Measurements from ENCODE around the gene ISG15.
A peak's percentile ranks its signal among the peaks of the same experiment; 100 is the strongest.
"Not testable (repeated sequence)": the region's sequence is repeated elsewhere in the genome, so short reads cannot be mapped to it uniquely, and the experiment has no call there.

Gene ISG15

GRCh38 chr1:975365-975764 lies 37.9 kb upstream of the ISG15 start:
- no peaks in the 10 kb centered on the region for H3K9me2 ChIP-seq (replicated peaks; ENCODE audit: low read depth, low read length)
- H3K4me2 ChIP-seq (ENCODE audit: low read depth, low read length, poor library complexity, severe bottlenecking) = no peak overlapping the region
- H3K9me3 ChIP-seq (ENCODE audit: insufficient read depth, low read depth, low read length) = no peaks in the 10 kb centered on the region
- H3K4me1 ChIP-seq (ENCODE audit: insufficient read depth, low read length, poor library complexity, severe bottlenecking) = peaks cover 4% of the 10 kb centered on the region
- no peaks in the 10 kb centered on the region for H3F3A ChIP-seq (ENCODE audit: low read depth)
- H3K79me2 ChIP-seq (ENCODE audit: insufficient read depth, low read length) = no peaks in the 10 kb centered on the region
- no peak overlapping the region for H3K4me3 ChIP-seq (ENCODE audit: low read length, poor library complexity, severe bottlenecking)
- H2AFZ ChIP-seq (ENCODE audit: low read length) = no peak overlapping the region
- H3K9ac ChIP-seq (ENCODE audit: low read depth, low read length, poor library complexity, severe bottlenecking) = no peak overlapping the region
- no peaks in the 10 kb centered on the region for H3K36me3 ChIP-seq (ENCODE audit: insufficient read depth, low read length)
- H4K20me1 ChIP-seq (ENCODE audit: insufficient read depth, low read length, poor library complexity, severe bottlenecking) = no peaks in the 10 kb centered on the region
- no peak for TF ChIP-seq CTCF (conservative IDR thresholded peaks at IDR 0.05; ENCODE audit: low read length)
- no peak for TF ChIP-seq EZH2phosphoT487 (IDR thresholded peaks at IDR 0.05; ENCODE audit: borderline replicate concordance)
- H3K27me3 ChIP-seq (ENCODE audit: insufficient read depth, low read length, poor library complexity, severe bottlenecking) = no peaks in the 10 kb centered on the region

GRCh38 chr1:975896-976683 lies 37.2 kb upstream of the ISG15 start:
- H3K4me1 ChIP-seq (ENCODE audit: insufficient read depth, low read length, poor library complexity, severe bottlenecking) = peaks cover 4% of the 10 kb centered on the region
- peak; percentile 61 for TF ChIP-seq CTCF (conservative IDR thresholded peaks at IDR 0.05; ENCODE audit: low read length)
- TF ChIP-seq EZH2phosphoT487 (IDR thresholded peaks at IDR 0.05; ENCODE audit: borderline replicate concordance) = no peak
- no peaks in the 10 kb centered on the region for H3K36me3 ChIP-seq (ENCODE audit: insufficient read depth, low read length)
- peak overlapping the region; percentile 83 for H3K4me2 ChIP-seq (ENCODE audit: low read depth, low read length, poor library complexity, severe bottlenecking)
- H3K9me3 ChIP-seq (ENCODE audit: insufficient read depth, low read depth, low read length) = no peaks in the 10 kb centered on the region
- H3K27me3 ChIP-seq (ENCODE audit: insufficient read depth, low read length, poor library complexity, severe bottlenecking) = no peaks in the 10 kb centered on the region
- H3K79me2 ChIP-seq (ENCODE audit: insufficient read depth, low read length) = no peaks in the 10 kb centered on the region
- no peaks in the 10 kb centered on the region for H3F3A ChIP-seq (ENCODE audit: low read depth)
- H3K9ac ChIP-seq (ENCODE audit: low read depth, low read length, poor library complexity, severe bottlenecking) = peak overlapping the region; percentile 41
- no peaks in the 10 kb centered on the region for H3K9me2 ChIP-seq (replicated peaks; ENCODE audit: low read depth, low read length)
- H2AFZ ChIP-seq (ENCODE audit: low read length) = peak overlapping the region; percentile 66
- H4K20me1 ChIP-seq (ENCODE audit: insufficient read depth, low read length, poor library complexity, severe bottlenecking) = no peaks in the 10 kb centered on the region
- H3K4me3 ChIP-seq (ENCODE audit: low read length, poor library complexity, severe bottlenecking) = peak overlapping the region; percentile 66

- H4K20me1 ChIP-seq (ENCODE audit: insufficient read depth, low read length, poor library complexity, severe bottlenecking); H3F3A ChIP-seq (ENCODE audit: low read depth); H2AFZ ChIP-seq (ENCODE audit: low read length); H3K4me3 ChIP-seq (ENCODE audit: low read length, poor library complexity, severe bottlenecking); H3K9me3 ChIP-seq (ENCODE audit: insufficient read depth, low read depth, low read length); H3K9ac ChIP-seq (ENCODE audit: low read depth, low read length, poor library complexity, severe bottlenecking); H3K4me1 ChIP-seq (ENCODE audit: insufficient read depth, low read length, poor library complexity, severe bottlenecking); H3K9me2 ChIP-seq (replicated peaks; ENCODE audit: low read depth, low read length); H3K27me3 ChIP-seq (ENCODE audit: insufficient read depth, low read length, poor library complexity, severe bottlenecking); H3K79me2 ChIP-seq (ENCODE audit: insufficient read depth, low read length); H3K36me3 ChIP-seq (ENCODE audit: insufficient read depth, low read length); H3K4me2 ChIP-seq (ENCODE audit: low read depth, low read length, poor library complexity, severe bottlenecking): not testable (repeated sequence)
Observed at GRCh38 chr1:976791-977190, 36.5 kb upstream of the ISG15 start.

Data from Loucy (cell line).